Keratinocyte (primary cell): Measurements from ENCODE around the gene HYAL1.

Experiments used
- EZH2 ChIP-seq: IDR thresholded peaks from one replicate; pipeline ENCODE4 v1.6.1; 2012; ENCODE audit warnings: inconsistent platforms, mild to moderate bottlenecking, low read length, moderate library complexity
- TF ChIP-seq, protein P1 (sequence below), 3 experiments: IDR thresholded peaks in 1 of 3; conservative IDR thresholded peaks in 1 of 3; optimal IDR thresholded peaks in 1 of 3; 2 replicates in 2 of 3; 3 replicates in 1 of 3; pipeline versions ENCODE3 to v1.5.1; 2011; ENCODE audit warnings: low read length in 3 of 3, mild to moderate bottlenecking in 3 of 3, moderate library complexity in 2 of 3, control low read depth in 1 of 3, inconsistent platforms in 1 of 3; ENCODE audit not compliant: insufficient read depth in 2 of 3; ENCODE audit errors: extremely low read depth in 1 of 3

DNA sequence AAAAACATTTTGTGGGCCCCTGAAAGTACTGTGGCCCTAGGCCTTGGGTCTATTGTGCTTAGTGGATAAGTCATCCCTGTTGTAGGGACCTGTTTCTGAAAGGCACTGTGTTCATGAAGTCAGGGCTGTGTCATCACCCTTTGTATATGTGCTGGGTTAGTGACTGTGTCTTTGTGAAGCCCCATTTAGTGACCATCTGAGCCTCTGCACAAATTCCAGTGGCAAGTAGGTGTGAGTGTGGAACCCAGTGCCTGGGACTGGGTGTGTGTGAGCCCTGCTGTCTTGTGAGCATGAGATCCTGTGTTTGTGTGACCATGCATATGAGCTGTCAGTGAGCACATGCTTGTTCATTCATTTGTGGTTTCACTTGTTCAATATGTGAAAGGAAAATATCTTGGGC lies 1.2 kb upstream of the HYAL1 start:
- TF ChIP-seq, protein P1, sequence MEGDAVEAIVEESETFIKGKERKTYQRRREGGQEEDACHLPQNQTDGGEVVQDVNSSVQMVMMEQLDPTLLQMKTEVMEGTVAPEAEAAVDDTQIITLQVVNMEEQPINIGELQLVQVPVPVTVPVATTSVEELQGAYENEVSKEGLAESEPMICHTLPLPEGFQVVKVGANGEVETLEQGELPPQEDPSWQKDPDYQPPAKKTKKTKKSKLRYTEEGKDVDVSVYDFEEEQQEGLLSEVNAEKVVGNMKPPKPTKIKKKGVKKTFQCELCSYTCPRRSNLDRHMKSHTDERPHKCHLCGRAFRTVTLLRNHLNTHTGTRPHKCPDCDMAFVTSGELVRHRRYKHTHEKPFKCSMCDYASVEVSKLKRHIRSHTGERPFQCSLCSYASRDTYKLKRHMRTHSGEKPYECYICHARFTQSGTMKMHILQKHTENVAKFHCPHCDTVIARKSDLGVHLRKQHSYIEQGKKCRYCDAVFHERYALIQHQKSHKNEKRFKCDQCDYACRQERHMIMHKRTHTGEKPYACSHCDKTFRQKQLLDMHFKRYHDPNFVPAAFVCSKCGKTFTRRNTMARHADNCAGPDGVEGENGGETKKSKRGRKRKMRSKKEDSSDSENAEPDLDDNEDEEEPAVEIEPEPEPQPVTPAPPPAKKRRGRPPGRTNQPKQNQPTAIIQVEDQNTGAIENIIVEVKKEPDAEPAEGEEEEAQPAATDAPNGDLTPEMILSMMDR (optimal IDR thresholded peaks at IDR 0.05 in 1 of 3, IDR thresholded peaks at IDR 0.05 in 1 of 3, conservative IDR thresholded peaks at IDR 0.05 in 1 of 3; ENCODE audit: extremely low read depth in 1 of 3, insufficient read depth in 2 of 3, low read length in 3 of 3): no peak
- TF ChIP-seq EZH2: no peak
